ENCODE measurements around the gene TRPM3.

TRPM3 gene

DNA sequence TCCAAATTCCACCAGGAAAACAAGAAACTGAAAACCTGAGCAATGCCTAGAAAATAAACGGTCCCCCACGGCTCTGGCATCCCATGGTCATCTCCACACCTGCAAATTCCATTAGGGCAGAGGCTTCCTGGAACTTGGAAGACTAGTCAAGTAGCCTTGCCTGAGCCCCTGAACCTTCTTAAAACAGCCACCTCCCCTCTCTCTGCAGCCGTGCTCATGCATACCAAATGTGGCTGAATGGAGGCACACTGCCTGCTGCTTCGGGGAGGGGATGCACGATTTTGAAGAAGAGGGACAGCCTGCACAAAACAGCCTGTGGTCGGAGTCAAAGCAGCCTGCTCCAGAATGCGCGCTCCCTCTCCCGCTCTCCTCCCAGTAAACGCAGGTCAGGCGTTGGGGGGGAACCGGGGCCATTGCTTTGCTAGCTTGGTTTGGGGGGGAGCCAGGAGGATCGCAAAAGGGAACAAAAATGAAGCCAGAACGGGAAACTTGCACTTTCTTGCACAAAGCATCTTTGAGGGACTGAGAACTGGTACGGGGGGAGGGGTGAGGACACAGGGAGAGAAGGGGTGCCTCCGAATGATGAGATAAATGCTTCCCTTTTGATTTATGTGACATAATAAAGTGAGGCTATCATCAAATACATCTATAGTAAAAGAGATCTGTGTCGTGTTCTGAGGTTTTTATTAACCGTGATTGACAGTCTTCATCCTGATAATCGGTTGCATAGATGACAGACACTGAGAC is at the start of gene TRPM3:
Gene TRPM3 (minus strand): TSS at position 347 of the 747 bp plus-strand sequence. CDS start 267 bp downstream, at position 80.
- intact Hi-C loops (cut with DNase I) = no loop called here
- DNase-seq = peak in 31 of 42 donors; percentile 11 to 72 (median 25)

GRCh38 chr9:71168418-71168817 is 47.0 kb upstream of the TRPM3 start:
- DNase-seq = no peak
- intact Hi-C loops (cut with DNase I) = no loop called here

DNA sequence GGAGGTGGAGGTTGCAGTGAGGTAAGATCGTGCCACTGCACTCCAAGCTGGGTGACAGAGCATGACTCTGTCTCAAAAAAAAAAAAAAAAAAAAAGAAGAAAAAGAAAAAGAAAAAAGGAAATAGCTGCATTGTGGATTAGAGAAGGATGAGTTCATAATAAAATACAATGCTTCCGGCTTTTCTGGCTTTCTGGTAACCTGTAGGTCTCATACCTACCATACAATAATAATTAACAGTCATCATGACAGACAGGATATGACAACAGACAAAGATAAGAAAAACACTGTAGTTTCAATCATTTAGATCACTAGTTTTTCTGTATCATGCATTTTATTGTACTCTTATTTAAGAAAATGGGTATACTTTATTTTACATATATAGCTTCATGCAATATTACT is 40.7 kb upstream of the TRPM3 start:
- intact Hi-C loops (cut with DNase I) = no loop called here
- no peak for DNase-seq

- no peak for DNase-seq
- intact Hi-C loops (cut with DNase I) = no loop called here
Observed at GRCh38 chr9:71157731-71158130, 36.3 kb upstream of the TRPM3 start.

DNA sequence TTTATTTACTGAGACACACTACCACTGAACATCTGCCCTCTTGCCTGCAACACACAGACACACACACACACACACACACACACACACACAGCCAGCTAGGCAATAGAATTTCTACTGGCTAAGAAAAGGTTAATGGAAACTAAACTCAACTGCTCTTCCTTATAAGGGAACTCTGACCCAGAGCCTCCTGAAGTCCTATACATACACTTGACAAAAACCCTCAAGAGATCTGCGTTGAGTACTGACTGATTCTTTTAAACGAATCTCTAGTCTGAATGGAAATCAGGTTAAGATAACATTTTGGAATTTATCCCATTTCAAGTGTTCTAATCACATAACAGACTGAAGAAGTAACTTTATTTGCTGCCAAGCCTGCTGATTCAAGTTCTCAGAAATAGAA is 25.9 kb upstream of the TRPM3 start:
- DNase-seq = no peak
- intact Hi-C loops (cut with DNase I) = no loop called here

DNA sequence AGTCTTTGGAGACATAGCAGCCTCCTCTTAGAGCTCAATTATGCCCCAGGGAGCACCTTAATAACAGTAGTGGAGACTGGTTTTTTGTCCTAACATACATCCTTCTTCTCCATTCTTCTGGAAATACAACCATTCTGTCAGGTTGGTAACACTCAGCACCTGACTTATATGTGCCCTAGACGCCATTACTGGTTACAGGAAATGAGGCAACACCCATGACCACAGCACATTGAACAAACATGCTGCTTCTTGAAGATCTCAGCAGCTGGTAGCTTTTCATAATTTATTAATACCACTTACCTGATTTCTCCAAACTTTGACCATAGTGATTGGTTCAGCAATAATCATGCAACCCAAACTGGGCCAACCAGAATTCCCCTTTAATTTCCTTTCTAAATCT is 25.1 kb upstream of the TRPM3 start:
- intact Hi-C loops (cut with DNase I) = no loop called here
- DNase-seq = no peak

- no peak for DNase-seq
- intact Hi-C loops (cut with DNase I) = no loop called here
Observed at GRCh38 chr9:71145179-71145578, 23.8 kb upstream of the TRPM3 start.

DNA sequence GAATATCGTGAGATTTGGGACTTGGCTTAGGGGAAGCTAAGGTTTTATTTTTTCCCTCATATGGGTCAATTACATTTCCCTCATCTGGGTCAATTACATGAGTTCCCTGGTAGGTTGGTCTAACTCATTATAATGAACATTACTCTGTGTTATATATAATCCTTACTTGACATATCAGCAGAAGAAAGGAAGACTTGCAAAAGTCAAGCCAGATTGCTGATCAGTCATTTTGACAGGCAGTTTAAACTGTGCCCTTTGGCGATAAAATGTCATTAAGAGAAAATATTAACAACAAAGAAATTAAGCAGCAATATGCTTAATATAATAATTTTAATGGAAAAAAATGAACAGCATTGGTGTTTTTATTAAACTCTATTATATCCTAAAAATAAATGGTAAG is 23.1 kb upstream of the TRPM3 start:
- DNase-seq = no peak
- intact Hi-C loops (cut with DNase I) = no loop called here

DNA sequence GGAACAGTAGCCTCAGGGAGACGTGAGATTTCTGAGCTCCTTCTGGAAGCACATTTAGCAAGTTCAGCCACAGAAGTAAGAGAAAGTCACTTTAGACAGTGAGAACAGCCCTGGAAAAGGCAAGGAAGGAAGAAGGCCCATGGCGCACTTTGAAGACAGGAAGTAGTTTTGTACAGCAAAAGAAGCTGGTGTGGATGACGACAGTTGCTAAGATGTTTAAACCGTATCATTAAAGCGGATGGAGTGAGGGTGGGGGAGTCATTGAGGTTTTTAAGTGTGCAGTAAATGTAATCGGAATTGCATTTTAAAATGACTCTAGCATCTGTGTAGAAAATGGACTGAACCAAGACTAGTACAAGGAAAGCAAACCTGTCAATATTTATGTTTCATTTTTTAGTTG is 15.3 kb upstream of the TRPM3 start:
- intact Hi-C loops (cut with DNase I) = no loop called here
- no peak for DNase-seq

GRCh38 chr9:71131145-71131544 is 9.7 kb upstream of the TRPM3 start:
- intact Hi-C loops (cut with DNase I) = no loop called here

GRCh38 chr9:71130521-71130920 is 9.1 kb upstream of the TRPM3 start:
- no peak for DNase-seq
- intact Hi-C loops (cut with DNase I) = no loop called here

More at GRCh38 chr9:71131145-71131544, 9.7 kb upstream of the TRPM3 start:
- no peak for DNase-seq

GRCh38 chr9:71128796-71129195 is 7.4 kb upstream of the TRPM3 start:
- intact Hi-C loops (cut with DNase I) = no loop called here
- DNase-seq = no peak

DNA sequence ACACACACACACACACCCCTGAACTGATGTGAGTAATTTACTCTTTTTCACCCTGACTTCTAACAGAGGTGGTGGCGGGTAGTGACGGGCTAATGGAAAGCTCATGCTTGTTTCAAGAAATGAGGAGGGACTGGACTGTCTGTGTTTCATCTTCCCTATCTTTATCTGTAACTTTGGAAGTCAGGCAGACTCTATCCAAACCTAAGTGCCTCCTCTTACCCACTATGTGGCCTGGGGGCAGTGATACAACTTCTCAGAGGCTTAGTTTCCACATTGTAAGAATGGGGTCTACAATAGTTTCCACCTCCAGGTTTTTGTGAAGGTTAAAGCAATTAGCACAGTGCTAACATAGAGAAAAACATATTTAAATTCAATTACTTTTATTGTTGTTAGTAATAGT is 5.9 kb upstream of the TRPM3 start:
- intact Hi-C loops (cut with DNase I) = no loop called here

GRCh38 chr9:71122421-71122820 is 1.0 kb upstream of the TRPM3 start:
- no peak for DNase-seq

More for the DNA sequence above, 5.9 kb upstream of the TRPM3 start:
- no peak for DNase-seq

DNA sequence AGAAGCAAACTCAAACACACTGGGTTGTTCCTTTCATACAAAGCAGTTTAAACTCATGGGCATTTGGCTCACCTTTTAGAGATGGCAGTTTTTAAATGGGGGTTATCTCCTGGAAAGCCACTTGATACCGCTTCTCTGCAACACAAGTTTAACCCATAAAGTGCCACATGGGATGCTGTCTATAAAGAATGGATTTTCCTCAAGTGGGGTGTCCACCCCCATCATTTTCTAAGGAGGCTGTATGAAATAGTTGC is 528 bp upstream of the TRPM3 start:
- intact Hi-C loops (cut with DNase I) = no loop called here

More at GRCh38 chr9:71122421-71122820, 1.0 kb upstream of the TRPM3 start:
- intact Hi-C loops (cut with DNase I) = no loop called here

GRCh38 chr9:71120501-71121247 is 747 bp downstream of the TRPM3 start:
- no peak for DNase-seq
- intact Hi-C loops (cut with DNase I) = no loop called here

More for the DNA sequence above, 528 bp upstream of the TRPM3 start:
- DNase-seq = no peak

DNA sequence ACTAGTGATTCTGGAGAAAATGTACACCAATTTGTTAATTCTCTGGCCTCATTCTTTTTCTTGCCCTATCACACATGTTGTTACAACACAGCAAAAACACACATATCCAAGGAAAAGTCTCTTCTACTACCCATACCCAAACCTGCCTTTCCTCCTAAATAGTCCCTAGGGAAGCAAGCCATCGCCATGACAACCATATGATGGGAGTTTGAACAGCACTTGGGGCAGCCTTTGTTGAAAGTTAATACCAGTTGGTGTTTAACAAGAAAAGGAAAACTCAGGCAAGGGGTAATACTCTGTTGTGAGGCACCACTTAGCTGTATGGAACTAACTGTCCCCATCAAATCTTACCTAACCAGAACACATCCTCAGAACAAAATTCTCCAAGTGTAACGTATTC is 1.7 kb downstream of the TRPM3 start:
- intact Hi-C loops (cut with DNase I) = no loop called here
- no peak for DNase-seq

DNA sequence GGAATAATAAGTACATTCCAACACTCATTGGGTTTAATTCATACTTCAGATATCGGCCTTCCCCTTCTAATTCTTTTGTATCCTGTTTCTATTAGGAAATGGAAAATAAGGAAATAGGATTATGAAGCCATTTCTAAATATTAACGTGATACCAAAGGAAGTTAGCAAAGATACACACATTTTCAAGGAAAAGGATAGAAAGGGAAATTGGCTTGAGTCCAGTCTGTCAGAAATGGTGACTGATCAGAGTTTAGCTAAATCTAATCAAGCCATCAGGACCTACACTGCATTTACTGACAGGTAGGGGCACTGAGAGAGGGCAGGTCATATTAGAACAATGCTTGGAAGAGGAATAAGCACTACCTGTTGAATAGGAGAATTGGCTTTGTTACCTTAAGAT is 3.1 kb downstream of the TRPM3 start:
- intact Hi-C loops (cut with DNase I) = no loop called here
- no peak for DNase-seq

- peak in 14 of 42 donors; percentile 8 to 48 (median 26) for DNase-seq
- intact Hi-C loops (cut with DNase I) = no loop called here
Observed at GRCh38 chr9:71115448-71115975, 5.9 kb downstream of the TRPM3 start.

DNA sequence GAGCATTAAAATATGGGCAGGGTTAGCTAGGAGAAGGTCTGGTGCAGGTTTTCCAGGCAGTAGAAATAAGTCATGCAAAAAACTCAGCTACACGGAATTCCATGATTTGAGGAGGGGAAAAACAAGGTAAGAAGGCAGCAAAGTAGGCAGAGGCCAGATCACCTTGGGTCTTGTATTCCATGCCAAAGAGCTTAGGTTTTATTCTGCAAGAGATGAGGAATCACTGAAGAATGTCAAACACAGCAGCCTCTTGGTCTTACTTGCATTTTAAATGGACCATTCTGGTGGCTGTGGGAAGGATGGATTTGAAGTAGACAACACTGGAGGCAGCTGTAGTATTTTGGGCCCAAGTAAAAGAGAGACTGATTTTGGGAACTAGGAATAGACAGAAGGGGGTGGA is 8.6 kb downstream of the TRPM3 start:
- DNase-seq = no peak
- intact Hi-C loops (cut with DNase I) = no loop called here

DNA sequence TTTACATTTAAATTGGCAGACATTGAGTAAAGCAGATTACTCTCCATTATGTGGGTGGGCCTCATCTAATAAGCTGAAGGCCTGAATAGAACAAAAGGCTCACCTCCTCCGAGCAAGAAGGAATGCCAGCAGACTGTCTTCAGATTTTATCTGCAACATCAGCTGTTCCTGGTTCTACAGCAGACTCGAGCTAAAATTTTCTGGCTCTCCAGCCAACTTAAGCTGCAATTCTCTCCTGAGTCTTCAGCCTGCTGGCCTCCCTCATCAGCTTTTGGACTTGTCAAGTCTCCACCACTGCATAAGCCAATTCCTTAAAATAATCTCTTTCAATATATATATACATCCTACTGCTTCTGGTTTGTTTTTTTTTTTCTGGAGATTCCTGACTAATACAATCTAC is 12.5 kb downstream of the TRPM3 start:
- intact Hi-C loops (cut with DNase I) = no loop called here
- no peak for DNase-seq
